Measurements from ENCODE around the gene SEC22A. TPM values are rescaled to one million over a fixed set of nuclear protein-coding genes. Genes with fewer than 3 reads are reported as not detected.

Gene SEC22A
- total and polyA plus RNA-seq, 2 of the 8 experiments (the other 6 are each of a cell fraction or from before 2014, with no cell fraction given): 10.6 to 17.1 TPM

- TF ChIP-seq EZH2 (IDR thresholded peaks at IDR 0.05; ENCODE audit: low read depth, low read length, severe bottlenecking): no peak
- TF ChIP-seq NRF1 (IDR thresholded peaks at IDR 0.05; ENCODE audit: low read depth, low read length): no peak
- no peak for TF ChIP-seq ZNF274 (IDR thresholded peaks at IDR 0.05; ENCODE audit: borderline replicate concordance, extremely low read depth, low read length)
- TF ChIP-seq RBBP5 (IDR thresholded peaks at IDR 0.05; ENCODE audit: borderline replicate concordance, low read depth, low read length): no peak
- no peak for TF ChIP-seq ATF2 (IDR thresholded peaks at IDR 0.05; ENCODE audit: low read length)
- TF ChIP-seq GTF2F1 (IDR thresholded peaks at IDR 0.05; ENCODE audit: borderline replicate concordance, low read depth, low read length): no peak
- TF ChIP-seq TCF12 (IDR thresholded peaks at IDR 0.05; ENCODE audit: low read depth, low read length): no peak
- no peak for TF ChIP-seq TAF7 (optimal IDR thresholded peaks at IDR 0.05; ENCODE audit: borderline replicate concordance, low read depth, low read length)
Observed at GRCh38 chr3:123153125-123154019, 48.4 kb upstream of the SEC22A start (continued).
